K562 (cell line): Measurements from ENCODE around the gene ZPR1. TPM values are rescaled to one million over a fixed set of nuclear protein-coding genes. Genes with fewer than 3 reads are reported as not detected.

Experiments used
- ATAC-seq: fragments of 200-7000 bp; cut with Tn5 transposase; 3 replicates; pipeline ENCODE4 v1.9.1; 2020; ENCODE audit warnings: moderate library complexity
- BruUV-seq: library from RNA; stranded (reverse); fragments of 400-500 nt; replicated peaks from 2 replicates; lab custom pipeline; 2021; lab: Mats Ljungman, UMichigan
- CTCF ChIA-PET: fragments of 300-600 bp; formaldehyde crosslinking; extraction: SDS; loops from one replicate; lab custom pipeline; 2021; ENCODE audit warnings: low intra/inter-chr PET ratio; lab: Yijun Ruan, JAX
- POLR2A ChIA-PET: fragments of 300-600, 350-650 bp; sonication (Branson Sonifier 250); formaldehyde crosslinking; extraction: SDS; loops from one replicate; lab custom pipeline; 2021; ENCODE audit warnings: antibody characterized with exemption, inconsistent platforms; lab: Yijun Ruan, JAX
- DNase-seq, 4 experiments: peaks; one replicate each; pipeline versions ENCODE4 v3.0.0 to v3.0.0-alpha.2; 2011 to 2018; ENCODE audit warnings: low spot score in 3 of 4, mixed read lengths in 3 of 4; ENCODE audit errors: extremely low read depth in 1 of 4
- FAIRE-seq: peaks from 2 replicates; lab custom pipeline; 2011; peaks lifted over from hg19 to GRCh38; lab: Jason Lieb, UNC
- H2AFZ ChIP-seq: 2 replicates; pipeline ENCODE4 v1.6.0; 2011; ENCODE audit warnings: low read depth, low read length, control low read depth, inconsistent platforms
- H3K27ac ChIP-seq: fragments of 200-600 bp; 3 replicates; pipeline ENCODE4 v1.8.0; 2011; ENCODE audit warnings: low read depth, mild to moderate bottlenecking, control low read depth, inconsistent platforms, low read length, moderate library complexity, mixed read lengths; ENCODE audit errors: extremely low read depth
- H3K27me3 ChIP-seq, 2 experiments: fragments of 300-600 bp in 1 of 2; 2 replicates in 1 of 2; 3 replicates in 1 of 2; pipeline versions ENCODE4 v1.6.0 to v1.8.0; 2011; ENCODE audit warnings: inconsistent platforms in 2 of 2, low read length in 2 of 2, mild to moderate bottlenecking in 1 of 2, mixed read lengths in 1 of 2, moderate library complexity in 1 of 2; ENCODE audit not compliant: control insufficient read depth in 2 of 2, insufficient read depth in 2 of 2
- H3K36me3 ChIP-seq: fragments of 300-600 bp; 3 replicates; pipeline ENCODE4 v1.8.0; 2011; ENCODE audit warnings: mild to moderate bottlenecking, low read length, inconsistent platforms; ENCODE audit not compliant: control insufficient read depth, insufficient read depth
- H3K4me1 ChIP-seq, 2 experiments: fragments of 200-600 bp in 1 of 2; replicated peaks in 1 of 2; 2 replicates in 1 of 2; 3 replicates in 1 of 2; pipeline versions ENCODE4 v1.5.1 to v1.8.0; 2011; ENCODE audit warnings: inconsistent platforms in 2 of 2, low read length in 2 of 2, mild to moderate bottlenecking in 1 of 2, mixed read lengths in 1 of 2, moderate library complexity in 1 of 2; ENCODE audit not compliant: control insufficient read depth in 2 of 2, insufficient read depth in 2 of 2
- H3K4me2 ChIP-seq: 2 replicates; pipeline ENCODE4 v1.6.1; 2011; ENCODE audit warnings: low read length, control low read depth, inconsistent platforms, mixed read lengths; ENCODE audit not compliant: insufficient read depth
- H3K4me3 ChIP-seq: fragments of 200-600 bp; sonication (generic), shearing (Covaris generic); 2 replicates; pipeline ENCODE4 v1.5.1; 2016; ENCODE audit warnings: control low read depth, inconsistent platforms
- H3K79me2 ChIP-seq: fragments of 200-600 bp; 3 replicates; pipeline ENCODE4 v1.8.0; 2011; ENCODE audit warnings: low read length, inconsistent platforms; ENCODE audit not compliant: control insufficient read depth, insufficient read depth
- H3K9ac ChIP-seq, 2 experiments: 2 replicates each; pipeline versions ENCODE4 v1.6.0 to v1.6.1; 2011; ENCODE audit warnings: low read depth in 2 of 2, low read length in 2 of 2, control low read depth in 1 of 2, inconsistent platforms in 1 of 2, mild to moderate bottlenecking in 1 of 2, mixed read lengths in 1 of 2; ENCODE audit not compliant: insufficient read depth in 1 of 2
- H3K9me1 ChIP-seq: one replicate; pipeline ENCODE4 v1.6.0; 2011; ENCODE audit warnings: inconsistent platforms, mild to moderate bottlenecking, low read length, moderate library complexity; ENCODE audit not compliant: control insufficient read depth, insufficient read depth
- H3K9me3 ChIP-seq: replicated peaks from 2 replicates; pipeline ENCODE4 v1.5.1; 2011; ENCODE audit warnings: low read depth, low read length, inconsistent platforms; ENCODE audit not compliant: control insufficient read depth, insufficient read depth
- H4K20me1 ChIP-seq: replicated peaks from 2 replicates; pipeline ENCODE4 v1.6.1; 2011; ENCODE audit warnings: low read length, inconsistent platforms, mixed read lengths; ENCODE audit not compliant: control insufficient read depth, insufficient read depth
- PML ChIP-seq: IDR thresholded peaks from 2 replicates; pipeline ENCODE4 v1.6.1; 2012; ENCODE audit warnings: low read length, inconsistent platforms
- ZBTB33 ChIP-seq: sonication (generic); formaldehyde crosslinking; IDR thresholded peaks from 2 replicates; pipeline ENCODE4 v1.8.1; 2023; ENCODE audit warnings: mild to moderate bottlenecking, missing genetic modification reagents
- ZC3H8 ChIP-seq: fragments of 450-650 bp; IDR thresholded peaks from 2 replicates; pipeline ENCODE4 v1.6.1; 2017
- WGBS: fragments of 100-300 bp; shearing (Covaris generic); methylation state at CpG from one replicate; pipeline ENCODE4 v1.1.6; 2016; ENCODE audit warnings: low coverage, mixed read lengths; ENCODE audit not compliant: insufficient coverage; ENCODE audit errors: missing lambda C conversion rate; 5-methylcytosine and 5-hydroxymethylcytosine counted together
- in situ Hi-C: fragments of 300-500 bp; cut with MboI; formaldehyde crosslinking; loops from 4 replicates; pipeline ENCODE4 v1.15.0; 2018; ENCODE audit warnings: inconsistent platforms, mixed read lengths
- intact Hi-C: fragments of 100-400 bp; cut with micrococcal nuclease; formaldehyde crosslinking; loops from 2 replicates; pipeline ENCODE4 v1.14.2; 2022
- polyA plus RNA-seq, 8 experiments: library from polyadenylated mRNA; depleted of rRNA in 4 of 8; stranded (reverse) in 5 of 8; unstranded in 3 of 8; fragments of >200 nt; fragmentation: Nextera tagmentation in 2 of 8; fragmentation: Illumina TruSeq in 1 of 8; extraction: Ambion mirVana in 2 of 8; extraction: Trizol in 1 of 8; gene quantifications; 2 replicates each; pipeline versions ENCODE4 v1.2.1 to v1.2.3, GENCODE V29; 2011 to 2014; ENCODE audit warnings: inconsistent platforms in 1 of 8, missing spikeins in 1 of 8
- total RNA-seq, 7 experiments: library from RNA; depleted of rRNA in 6 of 7; stranded (reverse); fragments of >200 nt in 6 of 7; fragmentation: Illumina TruSeq in 2 of 7; extraction: Trizol in 2 of 7; gene quantifications; 2 replicates each; pipeline versions ENCODE4 v1.2.1 to v1.2.3, GENCODE V29; 2011 to 2021; ENCODE audit warnings: low replicate concordance in 1 of 7

The ZPR1 gene
- total and polyA plus RNA-seq, 9 of the 15 experiments (the other 6 are each of a cell fraction or from before 2014, with no cell fraction given): 13.0 to 120 (median 83.8) TPM

- no TSS peak for BruUV-seq
- no peak overlapping the region for H2AFZ ChIP-seq
- WGBS: 44% methylated on average over 5 of the region's 5 CpGs
- intact Hi-C loops: no loop called here
- H3K36me3 ChIP-seq: no peaks in the 10 kb centered on the region
- TF ChIP-seq ZC3H8: no peak
- TF ChIP-seq, all 486 proteins: peak for 0
- no peak overlapping the region for H3K27ac ChIP-seq
- H3K4me3 ChIP-seq: no peak overlapping the region
- H3K79me2 ChIP-seq: no peaks in the 10 kb centered on the region
- POLR2A ChIA-PET: interaction anchor here (0.7 kb wide), 1 partner anchor 40 kb away, joined by 3 read pairs; no protein-coding TSS in a partner anchor
- CTCF ChIA-PET: no interaction called here
- ATAC-seq (no peak), DNase-seq (no peak), FAIRE-seq (no peak)
- no peak overlapping the region for H3K4me2 ChIP-seq
- in situ Hi-C loops: no loop called here
- H3K9ac ChIP-seq: no peak overlapping the region
- no peaks in the 10 kb centered on the region for H3K9me3 ChIP-seq
- H3K4me1 ChIP-seq: peaks cover 8 to 23% of the 10 kb centered on the region in 2 experiments; a peak in 4 of 5 replicates
- H3K9me1 ChIP-seq: no peaks in the 10 kb centered on the region
- H4K20me1 ChIP-seq: no peaks in the 10 kb centered on the region
- peaks cover 0 to 10% of the 10 kb centered on the region in 2 experiments; a peak in 1 of 5 replicates for H3K27me3 ChIP-seq
These were observed 34.8 kb upstream of the ZPR1 start for GRCh38 chr11:116822575-116822974.

DNA sequence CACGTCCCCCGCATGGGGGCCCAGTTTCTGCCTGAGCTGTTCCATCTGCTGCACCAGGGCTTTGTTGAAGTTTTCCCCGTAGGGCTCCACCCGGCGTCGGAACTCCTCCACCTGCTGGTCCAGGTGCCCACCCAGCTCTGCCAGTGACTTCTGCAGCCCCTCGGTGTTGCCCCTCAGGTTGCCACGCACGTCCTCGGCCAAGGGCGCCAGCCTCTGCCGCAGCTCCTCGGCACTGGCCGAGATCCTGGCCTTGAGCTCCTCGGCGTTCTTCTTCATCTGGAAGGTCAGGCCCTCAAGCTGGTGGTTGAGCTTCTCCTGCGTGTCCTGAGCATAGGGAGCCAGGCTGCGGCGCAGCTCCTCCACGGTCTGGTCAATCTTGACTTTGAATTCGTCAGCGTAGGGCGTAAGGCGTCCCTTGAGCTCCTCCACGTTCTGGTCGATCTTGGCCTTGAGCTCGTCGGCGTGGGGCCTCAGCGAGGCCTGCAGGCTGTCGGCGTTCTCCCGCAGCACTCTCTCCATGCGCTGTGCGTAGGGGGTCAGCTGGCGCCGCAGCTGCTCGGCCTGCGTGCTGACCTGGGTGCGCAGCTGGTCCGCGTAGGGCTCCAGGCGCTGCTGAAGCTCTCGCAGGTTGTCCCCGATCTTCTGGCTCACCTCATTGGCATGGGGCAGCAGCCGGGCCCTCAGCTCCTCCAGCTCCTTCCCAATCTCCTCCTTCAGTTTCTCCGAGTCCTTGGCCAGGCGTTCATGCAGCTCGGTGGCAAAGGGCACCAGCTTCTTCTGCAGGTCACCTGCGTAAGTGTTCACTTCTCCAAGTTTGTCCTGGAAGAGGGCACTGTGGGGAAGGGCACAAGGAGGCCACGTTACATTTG lies 33.5 kb upstream of the ZPR1 start:
- TF ChIP-seq ZBTB33 (CRISPR knock-in tag) (0 out of 2 replicates have a peak, but pooled peaks have one; percentile 34), PML (no peak)
- CTCF ChIA-PET: no interaction called here
- ATAC-seq (no peak), FAIRE-seq (no peak), DNase-seq (no peak)
- H4K20me1 ChIP-seq: no peaks in the 10 kb centered on the region
- H3K79me2 ChIP-seq: no peaks in the 10 kb centered on the region
- H3K9me3 ChIP-seq: no peaks in the 10 kb centered on the region
- no peak overlapping the region for H3K4me3 ChIP-seq
- in situ Hi-C loops: no loop called here
- WGBS: 36% methylated on average over 47 of the region's 51 CpGs
- no TSS peak for BruUV-seq
- no peak overlapping the region for H3K27ac ChIP-seq
- no peak overlapping the region for H3K9ac ChIP-seq
- peaks cover 0 to 10% of the 10 kb centered on the region in 2 experiments; a peak in 1 of 5 replicates for H3K27me3 ChIP-seq
- H3K4me1 ChIP-seq: peaks cover 0 to 13% of the 10 kb centered on the region in 2 experiments; a peak in 3 of 5 replicates
- H3K4me2 ChIP-seq: no peak overlapping the region
- intact Hi-C loops: no loop called here
- POLR2A ChIA-PET: interaction anchor here (0.6 to 1.2 kb wide), 7 partner anchors 8 to 509 kb away, joined by 3 to 6 read pairs (median 3); partner anchors contain the start of genes APOC3 and ZPR1
- H2AFZ ChIP-seq: no peak overlapping the region; the same call in 1 of the 2 replicates
- no peaks in the 10 kb centered on the region for H3K36me3 ChIP-seq
- no peaks in the 10 kb centered on the region for H3K9me1 ChIP-seq
